ENCODE measurements around the gene EDN3.

DNA sequence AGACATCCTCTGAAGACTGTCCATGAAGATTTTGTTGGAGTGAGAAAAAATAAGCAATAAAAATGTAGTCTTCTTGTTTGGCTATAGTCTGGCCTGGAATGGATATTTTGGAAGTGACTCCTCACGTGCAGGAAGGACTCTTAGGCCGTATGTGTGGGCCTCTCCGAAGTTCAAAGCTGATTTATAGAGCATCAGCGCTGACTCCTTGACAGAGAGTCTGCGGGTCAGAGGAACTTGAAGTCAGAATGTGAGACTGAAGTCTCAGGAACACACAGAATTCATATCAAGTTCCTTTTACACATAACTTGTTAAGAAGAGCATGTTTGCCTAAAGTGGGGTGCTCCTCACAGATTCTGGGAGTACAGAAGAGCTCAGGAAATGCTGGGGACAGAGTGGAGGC, 36.1 kb downstream of the EDN3 start:
- TF ChIP-seq CREB1 (CRISPR knock-in tag; IDR thresholded peaks at IDR 0.05; ENCODE audit: low read depth), result no peak
- TF ChIP-seq, protein P1, sequence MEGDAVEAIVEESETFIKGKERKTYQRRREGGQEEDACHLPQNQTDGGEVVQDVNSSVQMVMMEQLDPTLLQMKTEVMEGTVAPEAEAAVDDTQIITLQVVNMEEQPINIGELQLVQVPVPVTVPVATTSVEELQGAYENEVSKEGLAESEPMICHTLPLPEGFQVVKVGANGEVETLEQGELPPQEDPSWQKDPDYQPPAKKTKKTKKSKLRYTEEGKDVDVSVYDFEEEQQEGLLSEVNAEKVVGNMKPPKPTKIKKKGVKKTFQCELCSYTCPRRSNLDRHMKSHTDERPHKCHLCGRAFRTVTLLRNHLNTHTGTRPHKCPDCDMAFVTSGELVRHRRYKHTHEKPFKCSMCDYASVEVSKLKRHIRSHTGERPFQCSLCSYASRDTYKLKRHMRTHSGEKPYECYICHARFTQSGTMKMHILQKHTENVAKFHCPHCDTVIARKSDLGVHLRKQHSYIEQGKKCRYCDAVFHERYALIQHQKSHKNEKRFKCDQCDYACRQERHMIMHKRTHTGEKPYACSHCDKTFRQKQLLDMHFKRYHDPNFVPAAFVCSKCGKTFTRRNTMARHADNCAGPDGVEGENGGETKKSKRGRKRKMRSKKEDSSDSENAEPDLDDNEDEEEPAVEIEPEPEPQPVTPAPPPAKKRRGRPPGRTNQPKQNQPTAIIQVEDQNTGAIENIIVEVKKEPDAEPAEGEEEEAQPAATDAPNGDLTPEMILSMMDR (conservative IDR thresholded peaks at IDR 0.05; ENCODE audit: low read depth in 2 of 2), result no peak
- TF ChIP-seq EZH2phosphoT487 (IDR thresholded peaks at IDR 0.05; ENCODE audit: unreplicated experiment), result no peak

All from GM23338 (cell line).